ENCODE measurements around the gene NCBP2L. TPM values are rescaled to one million over a fixed set of nuclear protein-coding genes. Genes with fewer than 3 reads are reported as not detected.

The NCBP2L gene
- total and polyA plus RNA-seq, 2 donors (not counting 1 experiment from before 2014, with no cell fraction given), result not detected

GRCh38 chrX:107775000-107775733 lies 2.4 kb upstream of the NCBP2L start:
- peak overlapping the region; percentile 12 to 59 (median 42) for H3K4me3 ChIP-seq (replicated peaks in 1 of 4; ENCODE audit: control extremely low read depth in 1 of 4, insufficient read depth in 1 of 4, low read depth in 3 of 4, low read length in 4 of 4)
- peak; percentile 56 for TF ChIP-seq EZH2 (IDR thresholded peaks at IDR 0.05; ENCODE audit: low read length, missing control alignments)
- peak in 1 of 2 donors; percentile 7 for TF ChIP-seq CTCF (conservative IDR thresholded peaks at IDR 0.05 in 1 of 2, IDR thresholded peaks at IDR 0.05 in 1 of 2; ENCODE audit: low read depth in 1 of 2, low read length in 2 of 2)
- no peak overlapping the region for H3K27ac ChIP-seq (ENCODE audit: insufficient read depth, low read length)
- DNase-seq (ENCODE audit: low read depth in 2 of 2), result no peak
- H2AFZ ChIP-seq (ENCODE audit: low read length), result no peak overlapping the region
- H3K27me3 ChIP-seq (ENCODE audit: control insufficient read depth, insufficient read depth, low read length), result peaks cover 13% of the 10 kb centered on the region
- H3K9me3 ChIP-seq (ENCODE audit: control insufficient read depth, insufficient read depth, low read depth, low read length), result no peaks in the 10 kb centered on the region
- no peaks in the 10 kb centered on the region for H4K20me1 ChIP-seq (ENCODE audit: control insufficient read depth, extremely low read depth, insufficient read depth, low read length)
- no peaks in the 10 kb centered on the region for H3K36me3 ChIP-seq (ENCODE audit: control insufficient read depth, insufficient read depth, low read length)
- peaks cover 3% of the 10 kb centered on the region for H3K4me1 ChIP-seq (ENCODE audit: control insufficient read depth, extremely low read depth, insufficient read depth, low read length)
- H3K79me2 ChIP-seq (ENCODE audit: control insufficient read depth, insufficient read depth, low read length), result no peaks in the 10 kb centered on the region
- peak overlapping the region; percentile 48 for H3K4me2 ChIP-seq (ENCODE audit: extremely low read depth, insufficient read depth, low read length)
- no peak overlapping the region for H3K9ac ChIP-seq (ENCODE audit: insufficient read depth, low read length)

GRCh38 chrX:107775734-107776511 lies 1.6 kb upstream of the NCBP2L start, which contains the start of gene TSC22D3:
TSC22D3 (minus strand) TSS chrX:107775787; CDS start chrX:107775419, 368 bp downstream.
- DNase-seq (ENCODE audit: low read depth in 2 of 2), result peak; percentile 54 to 79
- Histone ChIP-seq H2AFZ (ENCODE audit: low read length) (peak within 1 kb of the TSS; percentile 59), H3K9ac (ENCODE audit: insufficient read depth, low read length) (peak within 1 kb of the TSS; percentile 16), H3K27me3 (ENCODE audit: control insufficient read depth, insufficient read depth, low read length) (peaks cover 13% of the 10 kb centered on the region), H3K4me2 (ENCODE audit: extremely low read depth, insufficient read depth, low read length) (peak within 1 kb of the TSS; percentile 75), H3K4me3 (replicated peaks in 1 of 4; ENCODE audit: control extremely low read depth in 1 of 4, insufficient read depth in 1 of 4, low read depth in 3 of 4, low read length in 4 of 4) (peak within 1 kb of the TSS; percentile 28 to 61 (median 44)), H3K27ac (ENCODE audit: insufficient read depth, low read length) (no peak within 1 kb of the TSS), H3K79me2 (ENCODE audit: control insufficient read depth, insufficient read depth, low read length) (no peaks in the 10 kb centered on the region), H4K20me1 (ENCODE audit: control insufficient read depth, extremely low read depth, insufficient read depth, low read length) (no peaks in the 10 kb centered on the region), H3K9me3 (ENCODE audit: control insufficient read depth, insufficient read depth, low read depth, low read length) (no peaks in the 10 kb centered on the region), H3K36me3 (ENCODE audit: control insufficient read depth, insufficient read depth, low read length) (no peaks in the 10 kb centered on the region), H3K4me1 (ENCODE audit: control insufficient read depth, extremely low read depth, insufficient read depth, low read length) (peaks cover 3% of the 10 kb centered on the region)
- TF ChIP-seq EZH2 (IDR thresholded peaks at IDR 0.05; ENCODE audit: low read length, missing control alignments) (no peak), CTCF (conservative IDR thresholded peaks at IDR 0.05 in 1 of 2, IDR thresholded peaks at IDR 0.05 in 1 of 2; ENCODE audit: low read depth in 1 of 2, low read length in 2 of 2) (peak in 1 of 2 donors; percentile 10)
